AG08396 (cell line): ENCODE measurements around the gene TIMP3.
"Not testable (repeated sequence)": the region's sequence is repeated elsewhere in the genome, so short reads cannot be mapped to it uniquely, and the experiment has no call there.

Experiments used
- DNase-seq: peaks from one replicate; pipeline ENCODE4 v3.0.0; 2012; ENCODE audit warnings: low spot score, mixed read lengths

The TIMP3 gene

DNA sequence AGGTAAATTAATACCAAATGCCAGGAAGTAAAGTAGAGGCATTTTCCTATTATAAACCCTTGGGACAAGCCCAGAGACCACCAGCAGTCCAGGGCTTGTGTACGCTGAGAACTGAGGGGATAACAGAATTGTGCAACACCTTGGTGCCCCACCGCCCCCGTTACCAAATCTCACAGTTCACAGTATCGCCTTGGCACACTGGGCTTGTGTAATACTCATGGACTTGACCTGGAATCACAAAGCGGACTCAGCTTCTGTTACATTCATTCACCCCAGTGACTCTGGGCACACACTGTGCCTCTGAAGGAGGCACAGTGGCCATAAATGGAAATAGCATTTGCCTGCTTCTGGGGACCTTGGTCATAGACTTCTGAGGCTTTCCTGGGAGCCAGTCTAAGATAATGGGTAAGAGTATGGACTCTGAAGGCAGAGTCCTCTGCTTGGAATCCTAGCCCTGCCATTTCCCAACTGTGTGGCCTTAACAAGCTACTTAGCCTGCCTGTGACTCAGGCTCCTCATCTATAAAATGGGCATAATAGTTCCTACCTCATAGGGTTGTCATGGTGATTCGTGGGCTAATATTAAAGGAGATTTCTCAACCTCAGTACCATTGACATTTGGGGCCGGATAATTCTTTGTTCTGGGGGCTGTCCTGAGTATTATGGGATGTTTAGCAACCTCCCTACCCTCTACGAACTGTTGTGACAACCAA, 53.7 kb downstream of the TIMP3 start:
- no peak for DNase-seq

DNA sequence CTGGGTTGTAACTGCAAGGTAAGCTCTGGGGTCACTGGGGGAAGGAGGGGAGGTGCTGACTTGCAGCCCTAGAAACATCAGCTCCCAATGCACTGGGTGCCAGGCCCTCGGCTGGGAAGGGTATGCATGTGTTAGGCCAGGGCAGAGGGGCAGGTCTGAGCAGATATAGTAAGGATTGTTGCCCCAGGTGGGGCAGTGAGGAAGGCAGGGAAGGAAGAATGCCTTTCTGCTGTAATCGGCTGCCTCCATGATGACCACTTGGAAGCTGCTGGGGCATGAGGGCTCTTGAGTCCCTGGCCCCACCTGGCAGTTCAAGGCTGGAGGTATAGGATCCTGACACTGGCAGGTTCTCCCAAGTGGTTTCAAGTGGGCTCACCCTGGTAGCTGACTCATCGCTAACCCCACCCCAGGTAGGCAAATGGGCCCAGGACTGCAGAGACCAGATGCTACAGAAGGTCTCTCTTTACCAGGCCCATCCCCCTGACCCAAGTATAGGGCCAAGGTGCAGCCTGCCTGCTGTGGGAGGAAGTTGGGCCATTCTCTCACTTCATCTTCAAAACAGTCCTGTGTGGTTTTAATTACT, 56.7 kb downstream of the TIMP3 start:
- no peak for DNase-seq

- DNase-seq: no peak
Measured at GRCh38 chr22:32858957-32859356, 57.5 kb downstream of the TIMP3 start.

DNA sequence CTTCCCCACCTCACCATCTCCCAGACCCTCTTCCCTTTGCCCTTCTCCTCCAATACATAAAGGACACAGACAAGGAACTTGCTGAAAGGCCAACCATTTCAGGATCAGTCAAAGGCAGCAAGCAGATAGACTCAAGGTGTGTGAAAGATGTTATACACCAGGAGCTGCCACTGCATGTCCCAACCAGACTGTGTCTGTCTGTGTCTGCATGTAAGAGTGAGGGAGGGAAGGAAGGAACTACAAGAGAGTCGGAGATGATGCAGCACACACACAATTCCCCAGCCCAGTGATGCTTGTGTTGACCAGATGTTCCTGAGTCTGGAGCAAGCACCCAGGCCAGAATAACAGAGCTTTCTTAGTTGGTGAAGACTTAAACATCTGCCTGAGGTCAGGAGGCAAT, 58.2 kb downstream of the TIMP3 start:
- no peak for DNase-seq

DNA sequence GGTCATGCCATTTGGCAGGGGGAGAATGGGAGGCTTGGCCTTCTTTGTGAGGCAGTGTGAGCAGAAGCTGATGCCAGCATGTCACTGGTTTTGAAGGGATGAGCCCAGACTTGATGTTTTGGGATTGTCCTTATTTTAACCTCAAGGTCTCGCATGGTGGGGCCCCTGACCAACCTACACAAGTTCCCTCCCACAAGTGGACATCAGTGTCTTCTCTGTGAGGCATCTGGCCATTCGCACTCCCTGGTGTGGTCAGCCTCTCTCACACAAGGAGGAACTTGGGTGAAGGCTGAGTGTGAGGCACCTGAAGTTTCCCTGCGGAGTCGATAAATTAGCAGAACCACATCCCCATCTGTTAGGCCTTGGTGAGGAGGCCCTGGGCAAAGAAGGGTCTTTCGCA, 59.8 kb downstream of the TIMP3 start:
- no peak for DNase-seq

GRCh38 chr22:32862083-32862482, 60.6 kb downstream of the TIMP3 start:
- no peak for DNase-seq

- no peak for DNase-seq
Measured at GRCh38 chr22:32862936-32863661, 61.6 kb downstream of the TIMP3 start.

DNA sequence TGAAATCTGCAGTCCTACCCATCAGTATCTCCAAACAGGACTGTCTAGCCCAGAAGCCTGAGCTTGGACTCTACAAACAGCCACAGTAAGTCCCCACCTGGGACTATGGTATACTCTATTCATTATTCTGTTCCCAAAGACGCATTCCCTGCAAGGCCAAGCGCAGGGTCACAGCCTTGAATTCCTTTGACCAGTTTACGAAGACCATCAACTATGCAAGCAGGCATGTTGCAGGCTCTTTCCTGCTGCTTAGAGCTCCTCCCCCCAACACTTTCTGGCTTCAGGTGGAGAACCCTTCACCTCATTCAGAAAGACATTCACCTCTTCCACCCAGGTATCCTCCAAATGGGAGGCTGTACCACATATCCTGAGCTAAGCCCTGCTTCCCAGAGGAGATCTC, 62.5 kb downstream of the TIMP3 start:
- DNase-seq: no peak

DNA sequence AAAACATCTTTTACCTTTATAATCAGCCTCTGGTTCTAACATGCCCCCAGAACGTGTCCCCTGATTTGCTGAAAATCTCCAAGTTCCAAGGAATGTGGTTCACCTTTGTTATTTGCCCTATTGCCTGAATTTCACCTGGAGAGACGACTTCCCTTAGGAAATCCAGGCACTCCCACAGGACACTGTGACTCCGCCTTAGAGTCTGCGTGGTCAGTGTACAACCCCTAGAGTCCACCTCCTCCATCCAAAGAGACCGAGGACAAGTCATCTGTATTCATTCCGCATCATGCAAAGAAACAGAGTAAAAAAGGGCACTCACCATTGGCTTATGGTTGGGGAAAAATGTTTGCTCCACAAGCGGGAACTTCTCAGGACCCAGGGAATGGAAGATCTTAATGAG, 63.1 kb downstream of the TIMP3 start:
- no peak for DNase-seq

- no peak for DNase-seq
Measured at GRCh38 chr22:32866953-32867352, 65.4 kb downstream of the TIMP3 start.

GRCh38 chr22:32868946-32869345, 67.4 kb downstream of the TIMP3 start:
- DNase-seq: no peak

GRCh38 chr22:32870474-32870873, 69.0 kb downstream of the TIMP3 start:
- DNase-seq: no peak

GRCh38 chr22:32873604-32874003, 72.1 kb downstream of the TIMP3 start:
- not testable (repeated sequence) for DNase-seq

GRCh38 chr22:32874385-32874784, 72.9 kb downstream of the TIMP3 start:
- no peak for DNase-seq

GRCh38 chr22:32874976-32875375, 73.5 kb downstream of the TIMP3 start:
- DNase-seq: no peak

- no peak for DNase-seq
Measured at GRCh38 chr22:32876516-32876915, 75.0 kb downstream of the TIMP3 start.

DNA sequence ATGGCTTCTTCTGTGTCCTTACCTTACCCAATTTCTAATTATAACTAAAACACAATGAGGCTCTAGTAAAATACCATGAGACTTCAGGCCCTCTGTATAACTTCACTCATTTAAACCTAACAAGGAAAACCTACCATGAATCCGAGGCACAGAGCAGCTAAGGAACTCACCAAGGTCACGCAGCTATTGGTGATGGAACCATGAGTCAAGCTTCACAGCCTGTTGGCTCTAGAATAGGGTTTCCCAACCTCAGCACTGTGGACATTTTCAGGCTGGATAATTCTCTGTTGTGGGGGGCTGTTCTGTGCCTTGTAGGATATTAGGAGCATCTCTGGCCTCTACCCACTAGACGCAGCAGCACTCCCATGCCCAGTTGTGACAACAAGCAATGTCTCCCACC, 75.7 kb downstream of the TIMP3 start:
- DNase-seq: no peak

DNA sequence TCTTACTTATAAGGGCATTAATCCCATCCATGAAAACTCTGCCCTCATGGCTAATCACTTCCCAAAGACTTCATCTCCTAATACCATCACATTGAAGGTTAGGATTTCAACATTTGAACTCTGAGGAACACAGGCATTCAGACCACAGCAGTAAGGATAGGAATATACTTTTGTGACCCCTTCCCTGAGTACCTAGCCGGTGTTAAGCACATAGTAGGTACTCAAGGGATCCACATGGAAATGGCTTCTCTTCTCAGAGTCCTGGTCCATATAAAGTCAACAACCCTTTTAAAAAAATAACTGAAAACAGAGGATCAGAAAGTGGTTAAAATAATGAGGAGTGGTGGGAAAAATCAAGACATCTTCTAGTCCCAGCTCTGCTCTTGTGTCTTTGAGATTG, 78.0 kb downstream of the TIMP3 start:
- no peak for DNase-seq

- DNase-seq: peak; percentile 22
Measured at GRCh38 chr22:32880061-32880460, 78.6 kb downstream of the TIMP3 start.

- no peak for DNase-seq
Measured at GRCh38 chr22:32880505-32880892, 79.0 kb downstream of the TIMP3 start.

GRCh38 chr22:32880893-32881596, 79.5 kb downstream of the TIMP3 start:
- peak; percentile 26 for DNase-seq

- no peak for DNase-seq
Measured at GRCh38 chr22:32882360-32882755, 80.9 kb downstream of the TIMP3 start.
